ENCODE results near the gene CCDC9. TPM values are rescaled to one million over a fixed set of nuclear protein-coding genes. Genes with fewer than 3 reads are reported as not detected.

The CCDC9 gene
- total and polyA plus RNA-seq, 2 of the 13 experiments (the other 11 are each of a cell fraction or from before 2014, with no cell fraction given): 2.9 to 6.3 TPM

DNA sequence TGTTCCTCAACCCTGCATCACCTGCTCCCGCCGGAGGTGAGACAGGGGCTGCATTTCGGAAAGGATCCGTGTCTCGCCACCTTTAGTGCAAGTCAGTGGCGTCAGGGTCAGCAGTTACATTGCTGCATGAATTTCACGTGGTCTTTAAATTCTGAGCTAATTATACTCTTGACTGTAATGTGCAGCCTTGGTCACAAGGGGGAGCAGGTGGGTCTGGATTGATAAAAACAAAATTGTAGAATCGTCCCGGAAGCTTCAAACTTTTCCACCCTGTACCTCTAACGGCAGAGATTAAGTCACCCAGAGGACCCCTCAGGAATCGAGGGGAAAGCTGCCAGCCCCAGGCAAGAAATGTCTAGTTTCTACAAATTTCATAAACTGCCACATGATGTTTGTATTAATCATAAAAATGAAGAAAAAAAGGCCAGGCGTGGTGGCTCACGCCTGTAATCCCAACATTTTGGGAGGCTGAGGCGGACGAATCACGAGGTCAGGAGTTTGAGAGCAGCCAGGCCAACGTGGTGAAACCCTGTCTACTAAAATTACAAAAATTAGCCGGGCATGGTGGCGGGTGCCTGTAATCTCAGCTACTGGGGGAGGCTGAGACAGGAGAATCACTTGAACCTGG lies 45.5 kb upstream of the CCDC9 start (continued):
- TF ChIP-seq MIXL1 (CRISPR knock-in tag; IDR thresholded peaks at IDR 0.05): peak; percentile 82
- TF ChIP-seq STAG1 (CRISPR knock-in tag; IDR thresholded peaks at IDR 0.05): peak; percentile 65
- peak; percentile 32; the same call in 1 of the 3 replicates for TF ChIP-seq MXI1 (IDR thresholded peaks at IDR 0.05; ENCODE audit: borderline replicate concordance, low read depth, low read length)
- no peak for TF ChIP-seq ZNF484 (CRISPR knock-in tag; IDR thresholded peaks at IDR 0.05; ENCODE audit: borderline replicate concordance, low read depth)
- TF ChIP-seq TCF7L2 (IDR thresholded peaks at IDR 0.05; ENCODE audit: low read depth, low read length): no peak
- TF ChIP-seq, protein P1, sequence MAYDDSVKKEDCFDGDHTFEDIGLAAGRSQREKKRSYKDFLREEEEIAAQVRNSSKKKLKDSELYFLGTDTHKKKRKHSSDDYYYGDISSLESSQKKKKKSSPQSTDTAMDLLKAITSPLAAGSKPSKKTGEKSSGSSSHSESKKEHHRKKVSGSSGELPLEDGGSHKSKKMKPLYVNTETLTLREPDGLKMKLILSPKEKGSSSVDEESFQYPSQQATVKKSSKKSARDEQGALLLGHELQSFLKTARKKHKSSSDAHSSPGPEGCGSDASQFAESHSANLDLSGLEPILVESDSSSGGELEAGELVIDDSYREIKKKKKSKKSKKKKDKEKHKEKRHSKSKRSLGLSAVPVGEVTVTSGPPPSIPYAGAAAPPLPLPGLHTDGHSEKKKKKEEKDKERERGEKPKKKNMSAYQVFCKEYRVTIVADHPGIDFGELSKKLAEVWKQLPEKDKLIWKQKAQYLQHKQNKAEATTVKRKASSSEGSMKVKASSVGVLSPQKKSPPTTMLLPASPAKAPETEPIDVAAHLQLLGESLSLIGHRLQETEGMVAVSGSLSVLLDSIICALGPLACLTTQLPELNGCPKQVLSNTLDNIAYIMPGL (CRISPR knock-in tag; IDR thresholded peaks at IDR 0.05; ENCODE audit: borderline replicate concordance in 1 of 2, low read depth in 1 of 2): no peak
- TF ChIP-seq ZNF564 (CRISPR knock-in tag; IDR thresholded peaks at IDR 0.05): no peak
- no peak for TF ChIP-seq KMT2A (CRISPR knock-in tag; IDR thresholded peaks at IDR 0.05)
- TF ChIP-seq, protein P2, sequence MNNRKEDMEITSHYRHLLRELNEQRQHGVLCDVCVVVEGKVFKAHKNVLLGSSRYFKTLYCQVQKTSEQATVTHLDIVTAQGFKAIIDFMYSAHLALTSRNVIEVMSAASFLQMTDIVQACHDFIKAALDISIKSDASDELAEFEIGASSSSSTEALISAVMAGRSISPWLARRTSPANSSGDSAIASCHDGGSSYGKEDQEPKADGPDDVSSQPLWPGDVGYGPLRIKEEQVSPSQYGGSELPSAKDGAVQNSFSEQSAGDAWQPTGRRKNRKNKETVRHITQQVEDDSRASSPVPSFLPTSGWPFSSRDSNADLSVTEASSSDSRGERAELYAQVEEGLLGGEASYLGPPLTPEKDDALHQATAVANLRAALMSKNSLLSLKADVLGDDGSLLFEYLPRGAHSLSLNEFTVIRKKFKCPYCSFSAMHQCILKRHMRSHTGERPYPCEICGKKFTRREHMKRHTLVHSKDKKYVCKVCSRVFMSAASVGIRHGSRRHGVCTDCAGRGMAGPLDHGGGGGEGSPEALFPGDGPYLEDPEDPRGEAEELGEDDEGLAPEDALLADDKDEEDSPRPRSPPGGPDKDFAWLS (CRISPR knock-in tag; IDR thresholded peaks at IDR 0.05; ENCODE audit: borderline replicate concordance): no peak
- TF ChIP-seq U2AF2 (IDR thresholded peaks at IDR 0.05; ENCODE audit: low read depth, low read length): no peak
- no peak for TF ChIP-seq ZNF329 (CRISPR knock-in tag; IDR thresholded peaks at IDR 0.05; ENCODE audit: low read depth)
- TF ChIP-seq, protein P3, sequence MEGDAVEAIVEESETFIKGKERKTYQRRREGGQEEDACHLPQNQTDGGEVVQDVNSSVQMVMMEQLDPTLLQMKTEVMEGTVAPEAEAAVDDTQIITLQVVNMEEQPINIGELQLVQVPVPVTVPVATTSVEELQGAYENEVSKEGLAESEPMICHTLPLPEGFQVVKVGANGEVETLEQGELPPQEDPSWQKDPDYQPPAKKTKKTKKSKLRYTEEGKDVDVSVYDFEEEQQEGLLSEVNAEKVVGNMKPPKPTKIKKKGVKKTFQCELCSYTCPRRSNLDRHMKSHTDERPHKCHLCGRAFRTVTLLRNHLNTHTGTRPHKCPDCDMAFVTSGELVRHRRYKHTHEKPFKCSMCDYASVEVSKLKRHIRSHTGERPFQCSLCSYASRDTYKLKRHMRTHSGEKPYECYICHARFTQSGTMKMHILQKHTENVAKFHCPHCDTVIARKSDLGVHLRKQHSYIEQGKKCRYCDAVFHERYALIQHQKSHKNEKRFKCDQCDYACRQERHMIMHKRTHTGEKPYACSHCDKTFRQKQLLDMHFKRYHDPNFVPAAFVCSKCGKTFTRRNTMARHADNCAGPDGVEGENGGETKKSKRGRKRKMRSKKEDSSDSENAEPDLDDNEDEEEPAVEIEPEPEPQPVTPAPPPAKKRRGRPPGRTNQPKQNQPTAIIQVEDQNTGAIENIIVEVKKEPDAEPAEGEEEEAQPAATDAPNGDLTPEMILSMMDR (CRISPR knock-in tag; IDR thresholded peaks at IDR 0.05): peak; percentile 80
- TF ChIP-seq ZNF282 (IDR thresholded peaks at IDR 0.05; ENCODE audit: partially characterized antibody): no peak
- TF ChIP-seq, protein P4, sequence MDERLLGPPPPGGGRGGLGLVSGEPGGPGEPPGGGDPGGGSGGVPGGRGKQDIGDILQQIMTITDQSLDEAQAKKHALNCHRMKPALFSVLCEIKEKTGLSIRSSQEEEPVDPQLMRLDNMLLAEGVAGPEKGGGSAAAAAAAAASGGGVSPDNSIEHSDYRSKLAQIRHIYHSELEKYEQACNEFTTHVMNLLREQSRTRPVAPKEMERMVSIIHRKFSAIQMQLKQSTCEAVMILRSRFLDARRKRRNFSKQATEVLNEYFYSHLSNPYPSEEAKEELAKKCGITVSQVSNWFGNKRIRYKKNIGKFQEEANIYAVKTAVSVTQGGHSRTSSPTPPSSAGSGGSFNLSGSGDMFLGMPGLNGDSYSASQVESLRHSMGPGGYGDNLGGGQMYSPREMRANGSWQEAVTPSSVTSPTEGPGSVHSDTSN (CRISPR knock-in tag; IDR thresholded peaks at IDR 0.05): no peak
- no peak for TF ChIP-seq THYN1 (CRISPR knock-in tag; IDR thresholded peaks at IDR 0.05; ENCODE audit: borderline replicate concordance, low read depth)
- TF ChIP-seq ZNF652 (CRISPR knock-in tag; IDR thresholded peaks at IDR 0.05; ENCODE audit: borderline replicate concordance, low read depth): no peak
- no peak for TF ChIP-seq GABPA (IDR thresholded peaks at IDR 0.05; ENCODE audit: low read depth, low read length)
- TF ChIP-seq GABPA (CRISPR knock-in tag; IDR thresholded peaks at IDR 0.05; ENCODE audit: low read depth): peak; percentile 18; the same call in 1 of the 2 replicates
- TF ChIP-seq ZNF569 (CRISPR knock-in tag; IDR thresholded peaks at IDR 0.05; ENCODE audit: borderline replicate concordance): no peak
- TF ChIP-seq, protein P5, sequence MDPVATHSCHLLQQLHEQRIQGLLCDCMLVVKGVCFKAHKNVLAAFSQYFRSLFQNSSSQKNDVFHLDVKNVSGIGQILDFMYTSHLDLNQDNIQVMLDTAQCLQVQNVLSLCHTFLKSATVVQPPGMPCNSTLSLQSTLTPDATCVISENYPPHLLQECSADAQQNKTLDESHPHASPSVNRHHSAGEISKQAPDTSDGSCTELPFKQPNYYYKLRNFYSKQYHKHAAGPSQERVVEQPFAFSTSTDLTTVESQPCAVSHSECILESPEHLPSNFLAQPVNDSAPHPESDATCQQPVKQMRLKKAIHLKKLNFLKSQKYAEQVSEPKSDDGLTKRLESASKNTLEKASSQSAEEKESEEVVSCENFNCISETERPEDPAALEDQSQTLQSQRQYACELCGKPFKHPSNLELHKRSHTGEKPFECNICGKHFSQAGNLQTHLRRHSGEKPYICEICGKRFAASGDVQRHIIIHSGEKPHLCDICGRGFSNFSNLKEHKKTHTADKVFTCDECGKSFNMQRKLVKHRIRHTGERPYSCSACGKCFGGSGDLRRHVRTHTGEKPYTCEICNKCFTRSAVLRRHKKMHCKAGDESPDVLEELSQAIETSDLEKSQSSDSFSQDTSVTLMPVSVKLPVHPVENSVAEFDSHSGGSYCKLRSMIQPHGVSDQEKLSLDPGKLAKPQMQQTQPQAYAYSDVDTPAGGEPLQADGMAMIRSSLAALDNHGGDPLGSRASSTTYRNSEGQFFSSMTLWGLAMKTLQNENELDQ (CRISPR knock-in tag; IDR thresholded peaks at IDR 0.05; ENCODE audit: borderline replicate concordance): no peak
